SW 1271 (cell line): ENCODE data around the gene F12.

Source experiments
- DNase-seq, 2 experiments: peaks; one replicate each; lab custom pipeline; 2025; lab: John Stamatoyannopoulos, UW

Gene F12

DNA sequence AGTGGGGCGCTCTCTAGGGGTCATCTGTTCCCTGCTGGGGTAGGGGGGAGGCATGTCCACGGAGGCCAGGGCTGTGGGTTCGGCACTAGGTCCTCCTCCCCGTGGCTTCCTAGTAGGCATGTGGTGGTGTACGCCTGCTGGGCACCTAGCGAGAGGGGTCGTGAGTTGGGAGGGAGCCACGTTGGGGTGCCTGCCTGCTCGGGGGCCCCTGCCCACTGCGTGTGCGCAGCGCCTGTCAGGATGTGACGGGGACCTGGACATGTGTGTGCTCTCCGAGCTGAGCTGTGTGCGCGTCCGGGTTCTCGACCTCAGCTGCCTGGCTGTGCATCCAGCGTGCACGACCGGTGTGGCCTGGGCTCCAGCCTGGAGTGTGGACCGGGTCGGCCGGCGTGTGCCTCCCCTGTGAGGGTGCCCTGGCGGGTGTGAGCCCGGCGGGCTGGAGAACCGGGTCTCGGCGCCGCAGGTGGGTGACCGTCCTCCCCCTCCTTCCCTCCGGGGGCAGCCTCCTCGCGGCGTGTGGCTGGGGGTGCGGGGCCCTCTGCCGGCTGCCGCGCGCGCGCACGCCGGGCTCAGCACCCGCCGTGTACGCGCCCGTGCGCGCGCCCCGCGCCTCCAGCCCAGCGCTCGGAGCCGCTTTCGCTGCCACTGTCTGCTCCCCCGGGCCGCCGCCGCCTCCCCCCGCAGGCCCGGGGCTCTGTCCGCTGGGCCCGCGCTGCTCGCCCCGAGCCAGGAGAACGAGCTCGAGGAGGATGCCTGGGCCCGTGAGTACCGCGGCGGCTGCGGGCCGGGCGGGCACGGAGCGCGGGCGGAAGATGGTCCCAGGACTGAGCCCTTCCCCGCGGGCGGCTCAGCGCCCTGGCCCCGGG lies 37.1 kb upstream of the F12 start, which contains the start of gene PRR7:
Gene PRR7 (plus strand): TSS at position 615 of the 866 bp plus-strand sequence. CDS start 8,254 bp downstream, outside the sequence.
- DNase-seq: peak in 1 of 2 experiments; percentile 64

DNA sequence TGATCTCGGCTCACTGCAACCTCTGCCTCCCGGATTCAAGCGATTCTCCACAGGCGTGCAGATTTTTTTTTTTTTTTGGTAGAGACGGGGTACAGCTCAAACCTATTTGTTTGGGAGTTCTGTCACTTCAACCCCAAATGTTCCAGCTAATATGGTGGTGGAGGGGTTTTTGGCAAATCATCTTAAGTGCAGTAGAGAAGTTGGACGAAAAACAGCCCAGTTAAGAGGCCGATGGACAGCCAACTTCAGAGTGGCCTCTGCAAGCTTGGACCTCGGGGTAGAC lies 36.5 kb upstream of the F12 start:
- no peak for DNase-seq

DNA sequence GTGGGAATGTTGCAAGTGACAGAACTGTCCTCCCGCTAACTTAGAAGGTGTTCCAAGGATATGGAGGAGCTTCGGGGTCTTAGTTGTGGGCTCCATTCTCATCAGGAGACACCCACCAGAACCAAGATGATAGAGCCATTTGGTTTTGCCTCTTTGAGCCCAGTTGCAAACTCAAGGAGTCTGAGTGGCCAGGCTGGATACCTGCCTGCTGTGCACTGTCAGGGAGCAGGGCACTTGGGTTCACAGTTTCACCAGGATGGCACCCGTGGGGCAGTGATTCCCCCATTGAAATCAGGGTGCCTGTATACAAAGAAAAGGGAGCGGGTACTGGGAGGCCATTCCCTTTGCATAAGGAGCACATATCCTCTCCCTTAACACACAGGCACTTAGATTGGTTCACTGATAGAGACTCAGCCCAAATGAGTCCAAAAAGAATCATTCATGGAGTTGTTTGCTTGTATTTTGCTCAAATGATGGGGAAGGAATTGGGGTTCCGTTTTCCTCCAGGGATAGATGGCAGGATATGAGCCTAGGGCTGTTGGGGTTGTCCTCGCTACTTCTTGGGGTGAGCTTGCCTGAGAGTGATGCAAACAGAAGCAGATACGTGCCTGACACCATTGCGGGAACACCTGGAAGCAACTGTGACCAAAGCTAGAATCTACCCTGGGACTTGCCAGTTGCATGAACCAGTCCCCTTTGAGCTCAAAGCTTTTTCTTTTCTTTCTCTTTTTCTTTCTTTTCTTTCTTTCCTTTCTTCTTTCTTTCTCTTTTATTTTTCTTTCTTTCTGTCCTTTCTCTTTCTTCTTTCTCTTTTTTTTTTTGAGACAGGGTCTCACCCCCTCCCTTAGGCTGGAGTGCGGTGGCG lies 35.9 kb upstream of the F12 start:
- no peak for DNase-seq

DNA sequence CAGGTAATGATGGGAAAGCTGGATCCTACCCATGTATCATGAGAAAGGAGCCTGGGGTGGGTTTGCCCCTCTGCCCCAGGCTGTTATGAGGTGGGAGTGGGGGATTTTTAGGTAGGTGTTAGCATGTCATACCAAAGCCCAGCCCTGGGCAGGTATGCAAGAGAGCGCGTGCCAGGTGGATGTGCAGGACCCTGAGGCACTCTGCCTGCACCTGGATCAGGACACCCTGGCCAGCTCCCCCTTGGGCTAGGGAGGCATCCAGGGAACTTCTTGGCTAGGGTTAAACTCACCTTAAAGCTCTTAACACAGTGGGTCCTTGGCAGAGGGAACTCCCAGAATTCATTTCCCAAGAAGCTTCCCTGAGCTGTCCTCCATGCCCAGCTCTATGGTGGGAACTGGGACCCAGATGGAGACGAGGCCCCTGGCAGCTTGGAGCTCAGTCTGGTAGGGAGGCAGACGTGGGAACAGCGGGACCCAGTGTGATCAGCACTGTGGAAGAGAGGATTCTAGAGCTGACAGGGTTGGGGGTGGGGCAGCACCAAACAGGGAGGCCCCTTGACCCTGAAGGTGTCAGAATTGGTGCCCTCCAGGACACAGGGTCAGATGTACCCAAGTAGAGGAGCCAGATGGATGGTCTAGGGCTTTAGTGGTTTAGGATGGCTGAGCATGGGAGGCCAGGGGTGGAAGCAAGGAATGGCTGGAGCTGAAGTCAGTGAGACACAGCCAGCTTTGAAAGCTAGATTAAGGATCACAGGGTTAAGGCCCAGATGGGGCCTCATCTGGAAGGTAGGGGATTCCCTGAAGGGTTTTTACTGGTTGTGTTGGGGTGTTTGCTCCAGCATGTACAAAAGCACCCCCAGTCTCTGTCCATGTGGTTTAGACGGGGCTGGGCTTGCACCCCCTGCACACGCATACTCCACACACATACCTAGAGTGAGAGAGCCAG lies 35.0 kb upstream of the F12 start:
- DNase-seq: no peak

DNA sequence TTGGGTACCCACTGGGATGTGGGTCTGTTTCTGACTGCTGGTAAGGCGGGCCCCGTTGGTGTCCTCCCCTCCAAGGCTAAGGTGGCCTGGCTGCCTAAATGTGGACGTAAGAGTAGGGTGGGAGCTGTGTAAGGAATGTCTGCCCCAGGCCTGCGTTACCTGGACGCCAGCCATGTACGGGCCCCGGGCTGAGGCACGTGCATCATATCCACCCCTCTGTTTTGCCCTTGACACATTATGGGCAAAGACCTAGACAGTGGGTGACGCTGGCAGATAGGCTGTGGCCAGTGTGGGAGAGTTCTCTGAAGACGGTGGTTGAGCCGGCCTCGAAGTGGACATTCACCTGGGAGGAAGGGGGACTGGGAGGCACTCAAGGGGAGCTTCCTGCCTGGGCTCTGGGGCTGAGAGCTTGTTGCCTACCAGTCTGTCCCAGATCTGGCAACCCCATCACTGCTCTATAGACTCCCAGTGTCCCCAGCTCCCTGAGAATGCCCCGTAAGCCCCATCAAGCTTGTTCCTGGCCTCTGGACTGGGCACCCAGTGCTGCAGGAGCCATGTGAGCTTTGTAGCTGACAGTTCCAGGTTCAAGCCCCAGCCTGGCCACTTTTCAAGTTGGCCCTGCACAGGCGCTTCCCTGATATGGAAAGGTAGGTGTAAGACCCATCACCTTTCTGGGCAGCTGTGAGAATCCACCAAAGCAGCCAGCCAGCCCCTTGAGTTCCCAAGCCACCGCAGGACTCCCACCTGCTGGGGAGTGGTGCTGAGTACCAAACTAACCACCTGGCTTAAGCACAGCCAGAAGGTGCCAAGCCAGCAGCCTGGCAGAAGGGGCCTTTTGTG lies 34.0 kb upstream of the F12 start:
- DNase-seq: no peak

DNA sequence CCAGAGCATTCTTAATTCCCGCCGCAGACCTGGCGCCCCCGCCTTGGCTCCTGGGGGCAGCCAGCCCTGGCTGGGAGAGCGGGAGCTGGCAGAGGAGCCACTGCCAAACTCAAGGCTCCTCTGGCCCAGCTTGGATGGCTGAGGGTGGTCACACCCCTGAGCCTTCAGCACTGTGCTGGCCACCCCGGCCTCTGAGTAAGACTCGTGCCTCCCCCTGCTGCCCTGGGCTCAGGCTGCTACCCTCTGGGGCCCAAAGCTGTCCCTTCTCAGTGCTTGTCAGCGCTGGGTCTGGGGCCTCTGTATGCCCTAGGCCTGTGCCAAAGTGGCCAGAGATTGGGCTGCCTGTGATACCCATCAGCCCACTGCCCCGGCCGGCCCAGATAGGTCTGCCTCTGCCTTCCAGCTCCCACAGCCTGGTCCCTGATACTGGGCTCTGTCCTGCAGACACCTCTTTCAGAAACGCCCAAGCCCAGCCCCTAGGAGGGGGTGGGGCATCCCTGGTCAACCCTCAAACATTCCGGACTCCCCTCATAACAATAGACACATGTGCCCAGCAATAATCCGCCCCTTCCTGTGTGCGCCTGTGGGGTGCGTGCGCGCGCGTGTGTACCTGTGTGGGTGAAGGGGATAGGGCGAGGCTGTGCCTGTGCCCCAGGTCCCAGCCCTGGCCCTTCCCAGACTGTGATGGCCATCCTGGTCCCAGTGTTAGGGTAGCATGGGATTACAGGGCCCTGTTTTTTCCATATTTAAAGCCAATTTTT lies 32.9 kb upstream of the F12 start:
- DNase-seq: no peak

DNA sequence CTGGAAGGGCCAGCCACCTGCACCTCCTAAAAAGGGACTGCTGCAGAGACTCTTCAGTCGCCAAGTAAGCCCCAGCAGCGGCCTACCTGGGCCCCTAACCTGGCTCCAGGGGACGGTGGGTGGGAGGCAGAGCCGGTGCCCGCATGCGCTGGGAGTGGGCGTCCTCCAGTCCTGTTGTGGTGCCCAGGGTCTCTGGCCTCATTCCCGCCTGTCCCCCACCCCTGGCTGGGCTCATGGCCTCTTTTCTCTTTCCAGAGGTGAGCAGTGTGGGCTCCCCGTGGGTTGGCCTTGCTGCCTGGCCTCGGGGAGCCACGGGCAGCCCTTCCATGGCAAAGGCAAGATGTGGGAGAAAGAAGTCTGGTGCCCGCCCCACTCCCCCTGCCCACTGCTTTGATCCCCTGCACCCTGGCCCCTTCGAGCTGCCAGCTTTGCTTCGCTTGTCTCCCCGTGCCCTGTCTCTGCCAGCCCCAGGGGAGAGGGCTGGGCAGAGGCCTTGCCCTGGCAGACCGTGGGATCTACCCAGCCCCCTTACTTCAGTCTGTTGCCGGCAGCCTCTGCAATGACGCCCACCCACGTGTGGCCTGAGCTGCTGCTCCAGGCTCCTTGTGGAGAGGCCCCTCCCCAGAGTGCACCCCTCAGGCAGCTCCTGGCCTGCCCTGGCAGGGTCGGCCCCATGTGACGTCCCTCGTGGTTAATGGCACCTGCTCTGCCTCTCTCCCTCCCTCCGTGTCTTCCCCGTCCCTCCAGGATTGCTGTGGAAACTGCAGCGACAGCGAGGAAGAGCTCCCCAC lies 31.8 kb upstream of the F12 start:
- DNase-seq: no peak

DNA sequence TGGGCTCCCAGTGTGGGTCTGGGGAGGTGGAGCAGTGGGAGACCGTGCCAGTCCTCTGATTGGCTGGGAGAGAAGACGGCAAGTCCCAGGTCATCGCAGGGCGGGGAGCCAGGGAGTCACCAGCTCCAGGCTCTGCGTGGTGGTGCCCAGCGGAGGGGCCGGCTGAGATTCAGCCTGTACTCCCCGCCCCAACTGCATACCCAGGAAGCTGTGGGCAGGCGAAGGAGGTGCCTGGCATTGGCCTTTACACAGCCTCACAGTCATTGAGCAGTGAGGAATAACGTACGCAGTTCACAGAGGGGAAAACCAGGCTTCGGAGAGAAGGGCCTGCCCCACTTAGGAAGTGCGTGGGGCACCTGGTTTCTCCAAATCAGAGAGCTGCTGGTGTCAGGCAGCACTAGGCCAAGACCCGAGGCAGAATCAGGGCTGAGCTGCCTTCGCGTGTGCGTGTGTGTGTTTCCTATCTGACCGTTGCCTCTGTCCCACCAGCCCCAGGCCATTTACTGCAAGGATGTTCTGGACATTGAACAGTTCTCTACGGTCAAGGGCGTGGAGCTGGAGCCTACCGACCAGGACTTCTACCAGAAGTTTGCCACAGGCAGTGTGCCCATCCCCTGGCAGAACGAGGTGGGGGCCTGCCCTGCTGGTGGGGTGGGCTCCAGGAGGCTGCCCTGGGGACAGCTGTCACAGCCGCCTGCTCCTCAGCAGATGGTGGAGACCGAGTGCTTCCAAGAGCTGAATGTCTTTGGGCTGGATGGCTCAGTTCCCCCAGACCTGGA lies 31.0 kb upstream of the F12 start:
- DNase-seq: no peak

DNA sequence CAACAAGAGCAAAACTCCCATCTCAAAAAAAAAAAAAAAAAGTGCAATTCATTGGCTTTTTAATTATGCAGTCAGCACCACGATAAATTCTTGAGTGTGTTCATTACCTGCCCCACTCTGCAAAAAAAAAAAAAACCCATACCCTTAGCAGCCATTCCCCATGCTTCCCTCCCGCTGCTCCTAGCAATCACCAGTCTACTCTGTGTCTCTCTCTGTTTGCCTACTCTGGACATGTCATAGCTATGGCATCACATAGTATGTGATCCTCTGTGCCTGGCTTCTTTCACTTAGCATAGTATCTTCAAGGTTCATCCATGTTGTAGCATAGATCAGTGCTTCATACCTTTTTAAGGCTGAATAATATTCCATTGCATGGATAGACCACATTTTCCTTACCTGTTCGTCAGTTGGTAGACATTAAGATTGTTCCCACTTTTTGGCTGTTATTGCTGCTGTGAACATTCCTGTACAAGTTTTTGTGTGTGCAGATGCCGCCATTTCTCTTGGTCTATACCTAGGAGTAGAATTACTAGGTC lies 30.2 kb upstream of the F12 start:
- no peak for DNase-seq

DNA sequence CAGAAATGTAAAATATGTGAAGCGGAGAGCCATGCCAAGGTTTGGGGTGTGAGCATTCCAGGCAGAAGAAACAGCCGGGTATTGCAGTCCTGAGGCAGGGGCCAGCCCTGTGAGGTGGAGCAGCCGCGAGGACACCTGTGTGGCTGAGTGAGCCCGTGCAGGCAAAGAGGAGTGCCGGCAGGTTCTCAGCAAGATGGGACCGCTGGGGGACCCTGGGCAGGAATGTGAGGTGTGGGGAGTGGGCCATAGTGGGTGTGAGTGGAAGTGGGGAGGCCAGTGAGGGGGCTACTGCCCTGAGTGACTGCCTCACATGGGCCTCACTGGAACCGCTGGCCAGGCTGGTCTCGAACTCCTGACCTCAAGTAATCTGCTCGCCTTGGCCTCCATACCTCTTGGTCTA lies 29.1 kb upstream of the F12 start:
- DNase-seq: no peak

DNA sequence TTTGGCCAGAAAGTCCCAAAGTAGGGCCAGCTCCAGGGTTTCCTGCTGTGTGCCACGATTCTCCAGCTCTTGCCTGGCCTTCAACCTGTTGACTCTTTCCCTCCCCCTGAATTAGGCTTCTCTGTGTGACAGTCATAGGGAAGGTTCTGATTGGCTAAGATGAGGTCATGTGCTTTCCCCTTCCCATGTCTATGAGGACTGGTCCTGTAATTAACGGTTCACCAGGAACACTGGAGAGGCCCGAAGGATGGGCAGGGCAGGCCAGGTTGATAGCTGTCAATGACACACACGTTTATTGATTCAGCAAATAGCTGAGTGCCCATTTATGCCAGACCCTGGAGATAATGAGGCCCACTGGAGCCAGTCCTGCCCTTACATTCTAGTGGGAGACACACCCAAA lies 28.3 kb upstream of the F12 start:
- DNase-seq: no peak

DNA sequence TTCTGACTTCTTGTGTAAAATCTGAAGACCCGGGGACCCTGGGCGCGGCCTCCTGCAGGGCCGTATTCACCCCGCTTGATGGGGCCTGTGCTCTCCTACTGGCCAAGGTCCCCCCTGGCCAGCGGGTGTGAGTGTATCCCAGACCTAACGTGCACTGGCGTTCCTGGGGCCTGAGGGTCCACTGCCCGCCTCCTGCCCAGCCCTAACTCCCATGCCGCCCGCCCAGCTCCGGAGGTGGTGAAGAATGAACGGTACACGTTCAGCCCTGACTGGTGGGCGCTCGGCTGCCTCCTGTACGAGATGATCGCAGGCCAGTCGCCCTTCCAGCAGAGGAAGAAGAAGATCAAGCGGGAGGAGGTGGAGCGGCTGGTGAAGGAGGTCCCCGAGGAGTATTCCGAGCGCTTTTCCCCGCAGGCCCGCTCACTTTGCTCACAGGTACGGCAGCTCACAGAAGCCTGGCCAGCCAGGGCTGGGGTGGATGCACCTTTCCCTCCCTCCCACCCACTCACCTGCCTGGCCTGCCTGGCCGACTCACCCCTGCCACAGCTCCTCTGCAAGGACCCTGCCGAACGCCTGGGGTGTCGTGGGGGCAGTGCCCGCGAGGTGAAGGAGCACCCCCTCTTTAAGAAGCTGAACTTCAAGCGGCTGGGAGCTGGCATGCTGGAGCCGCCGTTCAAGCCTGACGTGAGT lies 26.6 kb upstream of the F12 start:
- no peak for DNase-seq

DNA sequence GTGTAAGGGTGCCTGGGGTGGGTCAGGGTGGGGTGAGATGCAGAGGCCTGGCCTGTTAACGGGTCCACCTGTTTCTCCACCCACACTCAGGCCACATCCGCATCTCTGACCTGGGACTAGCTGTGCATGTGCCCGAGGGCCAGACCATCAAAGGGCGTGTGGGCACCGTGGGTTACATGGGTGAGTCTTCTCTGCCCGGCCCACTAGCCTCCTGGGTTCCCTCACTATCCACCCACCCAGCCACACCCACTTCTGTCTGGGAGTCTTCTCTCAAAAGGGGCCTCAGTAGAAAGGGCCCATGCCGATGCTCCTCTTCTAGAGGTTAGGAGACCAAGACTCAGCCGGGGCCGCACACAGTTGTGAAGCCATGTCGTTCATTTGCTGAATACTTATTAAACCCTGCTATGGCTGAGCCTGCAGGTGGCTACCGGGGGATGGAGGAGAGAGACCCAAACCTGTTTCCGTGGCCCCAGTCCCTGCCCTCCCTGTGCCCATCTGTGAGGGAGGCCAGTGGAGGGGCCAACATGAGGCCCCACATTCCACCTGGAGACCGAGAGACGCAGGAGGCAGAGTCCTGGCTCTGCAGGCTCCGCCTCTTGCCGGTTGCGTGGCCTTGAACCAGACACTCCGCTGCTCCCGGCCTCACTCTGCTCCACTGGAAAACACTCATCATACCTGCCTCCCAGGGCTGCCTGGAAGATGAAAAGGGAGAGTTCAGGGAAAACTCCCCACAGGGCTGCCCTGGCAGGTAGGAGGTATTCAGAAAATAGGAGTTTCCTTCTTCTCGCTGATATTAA lies 25.8 kb upstream of the F12 start:
- DNase-seq: no peak

DNA sequence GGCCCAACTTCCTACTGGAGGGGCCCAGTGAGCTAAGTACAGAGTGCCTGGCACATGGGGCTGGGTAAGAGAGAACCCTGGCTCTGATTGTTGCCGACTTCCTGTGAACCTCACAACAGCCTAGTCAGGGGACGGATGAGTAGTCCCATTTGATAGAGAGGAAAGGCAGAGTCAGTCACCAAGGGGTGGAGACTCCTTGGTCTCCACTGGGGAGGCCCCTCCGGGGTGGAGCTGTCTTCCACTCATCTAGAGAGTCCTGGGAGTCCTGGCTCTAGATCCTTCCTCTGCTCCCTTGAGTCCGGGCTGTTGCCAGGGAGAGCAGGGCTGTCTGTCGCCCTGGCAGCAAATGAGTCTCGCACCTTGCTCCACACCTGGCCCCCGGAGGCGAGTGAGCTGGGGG lies 25.1 kb upstream of the F12 start:
- DNase-seq: no peak

DNA sequence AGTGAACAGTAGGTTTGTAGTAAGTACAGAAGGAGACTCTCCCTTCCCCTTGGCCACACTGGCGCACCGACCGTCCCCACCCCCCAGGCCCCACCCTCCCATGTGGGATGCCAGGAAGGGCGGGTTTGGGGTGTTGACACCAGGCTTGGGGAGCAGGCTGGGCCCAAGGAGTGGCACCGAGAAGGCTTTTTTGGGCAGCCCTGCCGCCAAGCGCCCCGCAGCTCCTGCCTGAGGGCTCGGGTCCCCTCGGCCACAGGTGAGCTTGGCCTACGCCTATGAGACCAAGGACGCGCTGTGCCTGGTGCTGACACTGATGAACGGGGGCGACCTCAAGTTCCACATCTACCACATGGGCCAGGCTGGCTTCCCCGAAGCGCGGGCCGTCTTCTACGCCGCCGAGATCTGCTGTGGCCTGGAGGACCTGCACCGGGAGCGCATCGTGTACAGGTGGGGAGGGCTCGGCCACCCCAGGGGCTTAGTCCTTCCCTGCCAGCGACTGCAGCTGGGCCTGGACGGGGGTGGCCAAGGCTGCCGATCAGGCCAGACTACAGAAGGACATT lies 24.4 kb upstream of the F12 start:
- DNase-seq: no peak

DNA sequence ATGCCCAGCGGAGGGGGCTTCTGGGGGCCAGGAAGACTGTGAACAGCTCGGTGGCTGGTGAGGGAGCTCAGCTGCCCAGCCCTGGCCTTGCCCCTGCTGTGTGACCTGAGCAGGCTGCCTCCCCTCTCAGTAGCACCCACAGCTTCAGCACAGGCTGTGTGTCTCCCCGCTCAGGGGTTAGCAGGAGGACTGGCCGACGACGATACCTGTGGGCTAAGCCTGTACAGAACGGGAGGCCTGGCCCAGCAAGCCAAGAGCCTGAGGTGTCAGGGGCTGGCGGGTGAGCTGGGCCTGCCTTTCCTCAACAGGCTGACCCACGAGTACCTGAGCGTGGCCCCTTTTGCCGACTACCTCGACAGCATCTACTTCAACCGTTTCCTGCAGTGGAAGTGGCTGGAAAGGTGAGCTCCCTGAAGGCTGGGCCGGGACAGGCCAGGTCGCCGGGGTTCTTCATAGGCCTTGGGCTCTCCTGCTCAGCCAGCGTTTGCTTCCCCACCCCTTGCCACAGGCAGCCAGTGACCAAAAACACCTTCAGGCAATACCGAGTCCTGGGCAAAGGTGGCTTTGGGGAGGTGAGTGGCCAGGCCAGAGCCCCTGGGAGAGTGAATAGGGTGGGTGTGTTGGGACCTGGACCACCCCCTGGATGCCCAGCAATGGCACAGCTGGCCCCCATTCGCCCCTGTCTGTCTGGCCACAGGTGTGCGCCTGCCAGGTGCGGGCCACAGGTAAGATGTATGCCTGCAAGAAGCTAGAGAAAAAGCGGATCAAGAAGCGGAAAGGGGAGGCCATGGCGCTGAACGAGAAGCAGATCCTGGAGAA lies 23.7 kb upstream of the F12 start:
- no peak for DNase-seq
